ENCODE data around the gene EMC8.

The EMC8 gene

DNA sequence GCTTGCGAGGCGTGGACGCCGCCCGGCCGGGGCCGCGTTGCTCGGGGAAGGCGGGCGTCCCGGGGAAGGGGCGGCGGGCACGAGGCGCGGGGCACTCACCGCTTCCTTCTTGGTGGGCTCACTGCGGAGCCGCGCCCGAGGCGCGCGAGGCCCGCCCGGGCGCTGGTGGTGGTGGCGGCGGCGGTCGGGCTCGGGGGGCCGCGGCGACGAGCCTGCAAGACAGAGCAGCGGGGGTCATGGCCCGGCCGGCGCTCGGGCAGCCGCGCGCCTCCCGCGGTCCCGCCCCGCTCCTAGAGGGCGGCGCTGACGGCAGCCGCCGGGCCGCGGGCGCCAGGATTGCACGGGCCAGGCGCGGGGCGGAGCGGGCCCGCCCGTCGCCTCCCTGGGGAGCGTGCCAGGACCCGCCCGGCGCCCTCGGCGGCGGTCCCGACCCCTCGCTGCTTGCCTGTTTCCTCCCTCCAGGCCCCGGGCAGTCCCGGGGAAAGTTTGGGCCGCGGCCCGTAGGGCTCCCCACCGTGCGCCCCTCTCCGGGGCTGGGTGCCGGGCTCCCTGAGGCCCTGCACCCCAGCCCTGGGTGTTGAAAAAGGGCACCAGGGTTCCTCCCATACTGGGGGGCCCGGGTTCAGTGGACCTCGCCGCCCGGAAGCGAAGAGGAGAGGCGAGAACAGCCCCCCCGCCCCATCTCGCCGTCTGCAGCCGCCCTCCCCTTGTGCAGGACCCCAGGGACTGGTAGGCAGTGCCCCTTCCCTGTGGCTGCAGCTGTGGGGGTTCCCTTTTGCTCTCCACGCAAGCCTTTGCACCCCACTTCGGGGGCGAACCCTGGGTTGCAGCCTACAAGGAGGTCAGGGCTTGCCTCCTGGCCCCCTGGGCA is 48.3 kb downstream of the EMC8 start, which contains the start of gene C16orf74:
Gene C16orf74 (minus strand): TSS at position 270 of the 871 bp plus-strand sequence. CDS start 15,879 bp downstream, outside the sequence.
- Histone ChIP-seq H3K27ac (no peak within 1 kb of the TSS), H3K4me3 (peak within 1 kb of the TSS; percentile 83)
- TF ChIP-seq, protein P1, sequence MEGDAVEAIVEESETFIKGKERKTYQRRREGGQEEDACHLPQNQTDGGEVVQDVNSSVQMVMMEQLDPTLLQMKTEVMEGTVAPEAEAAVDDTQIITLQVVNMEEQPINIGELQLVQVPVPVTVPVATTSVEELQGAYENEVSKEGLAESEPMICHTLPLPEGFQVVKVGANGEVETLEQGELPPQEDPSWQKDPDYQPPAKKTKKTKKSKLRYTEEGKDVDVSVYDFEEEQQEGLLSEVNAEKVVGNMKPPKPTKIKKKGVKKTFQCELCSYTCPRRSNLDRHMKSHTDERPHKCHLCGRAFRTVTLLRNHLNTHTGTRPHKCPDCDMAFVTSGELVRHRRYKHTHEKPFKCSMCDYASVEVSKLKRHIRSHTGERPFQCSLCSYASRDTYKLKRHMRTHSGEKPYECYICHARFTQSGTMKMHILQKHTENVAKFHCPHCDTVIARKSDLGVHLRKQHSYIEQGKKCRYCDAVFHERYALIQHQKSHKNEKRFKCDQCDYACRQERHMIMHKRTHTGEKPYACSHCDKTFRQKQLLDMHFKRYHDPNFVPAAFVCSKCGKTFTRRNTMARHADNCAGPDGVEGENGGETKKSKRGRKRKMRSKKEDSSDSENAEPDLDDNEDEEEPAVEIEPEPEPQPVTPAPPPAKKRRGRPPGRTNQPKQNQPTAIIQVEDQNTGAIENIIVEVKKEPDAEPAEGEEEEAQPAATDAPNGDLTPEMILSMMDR (IDR thresholded peaks at IDR 0.05): no peak
- DNase-seq (ENCODE audit: low spot score): no peak

DNA sequence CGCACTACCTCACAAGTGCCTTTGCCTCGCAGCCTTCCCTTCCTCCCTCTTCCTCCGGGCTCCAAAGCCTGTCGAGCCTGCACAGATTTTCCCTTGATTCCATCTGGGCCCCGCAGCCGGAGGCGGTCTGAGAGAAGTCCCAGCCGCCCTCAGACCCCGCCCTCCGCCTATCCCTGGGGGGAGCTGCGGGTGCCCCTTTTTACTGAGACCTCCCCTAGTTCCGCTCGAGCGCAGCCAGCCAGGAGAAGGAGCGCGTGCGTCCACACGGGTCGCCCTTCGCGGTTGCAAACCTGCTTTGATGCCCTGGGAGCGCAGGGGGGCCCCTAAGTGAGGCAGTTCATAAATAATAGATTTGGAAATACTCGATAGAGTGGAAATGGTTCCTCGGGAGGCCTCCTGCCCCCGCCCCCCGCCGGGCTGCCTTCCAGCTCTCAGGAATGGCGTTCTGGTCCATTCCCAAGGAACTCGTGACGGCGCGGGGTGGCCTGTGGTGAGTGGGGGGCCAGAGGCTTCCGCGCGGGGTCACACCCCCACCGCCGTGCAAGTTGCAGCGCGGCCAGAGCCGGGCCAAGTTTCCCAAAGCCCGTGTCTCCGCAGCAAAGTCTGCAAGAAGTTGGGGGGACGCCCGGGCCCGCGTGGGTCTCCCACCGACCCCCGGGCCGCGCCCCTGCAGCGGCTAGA is 49.1 kb downstream of the EMC8 start:
- peak overlapping the region; percentile 83 for H3K4me3 ChIP-seq
- H3K27ac ChIP-seq: no peak overlapping the region
- TF ChIP-seq, protein P1 (IDR thresholded peaks at IDR 0.05): no peak
- DNase-seq (ENCODE audit: low spot score): no peak

- Histone ChIP-seq H3K4me3 (peak overlapping the region; percentile 83), H3K27ac (no peak overlapping the region)
- TF ChIP-seq, protein P1 (IDR thresholded peaks at IDR 0.05): no peak
- no peak for DNase-seq (ENCODE audit: low spot score)
Measured at GRCh38 chr16:85749771-85750145, 49.6 kb downstream of the EMC8 start.

GRCh38 chr16:85746460-85747215 is 52.7 kb downstream of the EMC8 start:
- Histone ChIP-seq H3K4me3 (no peak overlapping the region), H3K27ac (no peak overlapping the region)
- TF ChIP-seq, protein P1 (IDR thresholded peaks at IDR 0.05): no peak
- DNase-seq (ENCODE audit: low spot score): no peak

DNA sequence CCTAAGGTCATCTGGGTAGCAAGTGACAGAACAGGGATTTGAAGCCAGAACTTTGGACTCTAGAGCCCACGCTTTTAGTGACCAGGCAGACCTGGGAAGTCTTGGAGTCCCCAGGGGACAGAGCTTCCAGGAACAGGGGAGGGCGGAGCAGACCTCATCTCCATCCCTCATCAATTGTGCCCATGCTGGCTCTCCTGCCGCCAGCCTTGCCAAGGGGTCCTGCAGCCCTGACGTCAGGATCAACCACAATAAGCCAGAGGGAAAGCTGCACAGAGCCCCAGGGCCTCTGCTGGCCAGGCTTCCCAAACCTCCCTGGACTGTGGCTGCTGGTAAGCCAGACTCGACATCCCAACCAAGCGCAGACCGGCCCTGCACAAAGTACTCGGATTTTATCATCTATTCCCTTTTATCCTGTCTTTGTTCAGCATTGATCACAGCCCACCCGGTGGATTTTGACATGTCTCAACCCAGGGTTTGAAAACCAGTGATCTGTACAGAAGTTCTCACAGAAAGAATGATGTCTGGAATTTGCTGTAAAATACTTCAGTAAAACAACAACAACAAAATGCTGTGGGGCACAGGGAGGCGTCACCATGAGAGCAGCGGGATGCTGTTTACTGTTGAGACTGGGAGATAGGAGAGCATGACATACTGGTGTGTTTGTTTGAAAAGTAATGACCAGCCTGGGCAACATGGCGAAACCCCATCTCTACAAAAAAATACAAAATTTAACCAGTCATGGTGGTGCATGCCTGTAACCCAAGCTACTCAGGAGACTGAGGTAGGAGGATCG is 60.2 kb downstream of the EMC8 start:
- H3K4me3 ChIP-seq: no peak overlapping the region

GRCh38 chr16:85736921-85737320 is 62.4 kb downstream of the EMC8 start:
- TF ChIP-seq, protein P1 (IDR thresholded peaks at IDR 0.05): no peak
- DNase-seq (ENCODE audit: low spot score): no peak

More for the DNA sequence above, 60.2 kb downstream of the EMC8 start:
- no peak for DNase-seq (ENCODE audit: low spot score)
- no peak overlapping the region for H3K27ac ChIP-seq
- TF ChIP-seq, protein P1 (IDR thresholded peaks at IDR 0.05): no peak

More at GRCh38 chr16:85736921-85737320, 62.4 kb downstream of the EMC8 start:
- H3K4me3 ChIP-seq: no peak overlapping the region
- H3K27ac ChIP-seq: no peak overlapping the region

Data from coronary artery (tissue), 2 donors.